Measurements from ENCODE around the gene BLCAP. TPM values are rescaled to one million over a fixed set of nuclear protein-coding genes. Genes with fewer than 3 reads are reported as not detected.
"Not testable (repeated sequence)": the region's sequence is repeated elsewhere in the genome, so short reads cannot be mapped to it uniquely, and the experiment has no call there.

Gene BLCAP
- total RNA-seq, 2 experiments from 2014 or later = 14.2 to 16.2 TPM

DNA sequence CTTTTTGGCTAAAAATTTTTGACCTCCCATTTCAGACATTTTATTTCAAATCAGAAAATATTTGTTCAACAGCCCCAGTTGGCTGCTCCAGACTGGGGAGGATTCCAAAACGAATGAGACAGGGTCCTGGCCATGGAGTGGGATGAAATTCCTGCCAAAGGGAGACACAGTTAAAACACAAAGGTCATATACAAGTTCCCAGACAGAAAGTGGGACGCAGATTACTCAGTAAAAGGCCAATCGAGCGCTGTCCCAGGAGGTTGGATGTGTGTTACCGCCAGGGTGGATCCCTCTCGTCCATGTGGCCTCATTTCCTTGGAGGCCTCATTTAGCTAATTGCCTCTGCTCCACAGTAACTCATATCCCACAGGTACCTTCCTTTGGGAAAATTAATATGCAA is 48.4 kb downstream of the BLCAP start:
- peaks cover 1% of the 10 kb centered on the region for H3K36me3 Mint-ChIP-seq (ENCODE audit: low read depth)
- intact Hi-C loops (cut with micrococcal nuclease) = no loop called here
- CTCF ChIA-PET = no interaction called here
- no peak for DNase-seq
- H3K27ac Mint-ChIP-seq = no peak overlapping the region
- H3K4me3 Mint-ChIP-seq = no peak overlapping the region
- peaks cover 3% of the 10 kb centered on the region for H3K9me3 Mint-ChIP-seq
- H3K4me1 Mint-ChIP-seq (ENCODE audit: low read depth) = no peaks in the 10 kb centered on the region
- peaks cover 15% of the 10 kb centered on the region for H3K27me3 Mint-ChIP-seq (ENCODE audit: low read depth)

DNA sequence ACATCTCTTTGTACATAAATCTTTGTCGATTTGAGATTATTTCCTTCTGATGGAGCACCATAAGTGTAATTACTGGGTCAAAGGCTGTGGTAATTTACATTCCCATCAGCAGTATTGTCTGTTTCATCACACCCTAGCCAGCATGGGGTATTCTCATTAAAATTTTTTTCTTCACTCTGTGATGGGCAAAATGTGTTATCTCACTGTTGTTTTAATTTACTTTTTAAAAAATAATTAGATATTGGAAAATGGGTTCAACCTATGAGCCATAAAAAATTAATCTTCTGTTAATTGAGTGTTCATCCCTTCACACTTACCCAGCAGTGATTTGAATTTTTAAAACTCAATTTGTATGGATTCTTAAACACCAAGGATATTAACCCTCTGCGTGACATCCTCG is 50.6 kb downstream of the BLCAP start:
- no peak for DNase-seq
- Mint-ChIP-seq H3K27ac (no peak overlapping the region), H3K27me3 (ENCODE audit: low read depth) (peaks cover 15% of the 10 kb centered on the region), H3K9me3 (peaks cover 3% of the 10 kb centered on the region), H3K4me3 (no peak overlapping the region), H3K4me1 (ENCODE audit: low read depth) (no peaks in the 10 kb centered on the region), H3K36me3 (ENCODE audit: low read depth) (peaks cover 1% of the 10 kb centered on the region)
- intact Hi-C loops (cut with micrococcal nuclease) = no loop called here
- CTCF ChIA-PET = no interaction called here

DNA sequence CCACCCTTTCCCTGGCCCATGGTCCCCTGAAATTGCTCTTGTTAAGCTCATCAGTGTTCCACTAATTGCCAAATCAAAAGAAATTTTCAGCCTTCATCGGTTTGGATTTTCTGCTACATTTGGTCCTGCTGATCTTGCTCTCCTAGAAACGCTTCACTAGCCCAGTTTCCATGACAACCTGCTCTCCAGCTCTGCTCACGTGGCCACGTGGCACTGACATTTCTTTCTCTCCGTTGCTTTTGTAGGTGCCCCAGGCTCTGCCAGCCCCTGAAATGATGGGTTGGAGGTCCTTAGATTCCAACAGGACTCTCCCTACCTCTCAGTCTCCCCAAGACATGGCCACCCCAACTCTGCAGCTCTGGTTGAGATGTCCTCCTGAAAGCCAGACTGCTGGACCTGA is 52.4 kb downstream of the BLCAP start:
- intact Hi-C loops (cut with micrococcal nuclease) = no loop called here
- Mint-ChIP-seq H3K4me1 (ENCODE audit: low read depth) (no peaks in the 10 kb centered on the region), H3K9me3 (peaks cover 3% of the 10 kb centered on the region), H3K27ac (no peak overlapping the region), H3K27me3 (ENCODE audit: low read depth) (peaks cover 11% of the 10 kb centered on the region), H3K36me3 (ENCODE audit: low read depth) (no peaks in the 10 kb centered on the region), H3K4me3 (no peak overlapping the region)
- DNase-seq = no peak
- CTCF ChIA-PET = no interaction called here

DNA sequence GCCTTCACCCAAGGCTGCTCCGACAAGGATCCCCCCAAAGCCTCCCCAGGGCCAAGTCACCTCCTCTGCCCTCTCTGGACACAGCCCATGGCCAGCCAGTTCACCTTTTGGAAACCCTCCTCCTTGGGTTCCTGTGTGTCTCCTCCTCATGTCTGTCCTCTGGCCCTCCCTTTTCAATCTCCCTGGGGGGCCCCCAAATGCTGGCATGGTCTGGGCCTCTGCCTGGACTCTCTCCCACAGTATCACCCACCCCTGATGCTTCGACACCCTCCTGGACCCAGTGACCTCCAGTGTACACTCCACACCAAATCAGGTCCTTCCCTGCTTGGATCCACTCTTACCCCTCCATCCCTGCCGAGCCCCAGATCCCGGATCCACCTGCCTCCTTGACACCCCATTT is 53.3 kb downstream of the BLCAP start:
- H3K4me3 Mint-ChIP-seq = no peak overlapping the region
- H3K36me3 Mint-ChIP-seq (ENCODE audit: low read depth) = no peaks in the 10 kb centered on the region

DNA sequence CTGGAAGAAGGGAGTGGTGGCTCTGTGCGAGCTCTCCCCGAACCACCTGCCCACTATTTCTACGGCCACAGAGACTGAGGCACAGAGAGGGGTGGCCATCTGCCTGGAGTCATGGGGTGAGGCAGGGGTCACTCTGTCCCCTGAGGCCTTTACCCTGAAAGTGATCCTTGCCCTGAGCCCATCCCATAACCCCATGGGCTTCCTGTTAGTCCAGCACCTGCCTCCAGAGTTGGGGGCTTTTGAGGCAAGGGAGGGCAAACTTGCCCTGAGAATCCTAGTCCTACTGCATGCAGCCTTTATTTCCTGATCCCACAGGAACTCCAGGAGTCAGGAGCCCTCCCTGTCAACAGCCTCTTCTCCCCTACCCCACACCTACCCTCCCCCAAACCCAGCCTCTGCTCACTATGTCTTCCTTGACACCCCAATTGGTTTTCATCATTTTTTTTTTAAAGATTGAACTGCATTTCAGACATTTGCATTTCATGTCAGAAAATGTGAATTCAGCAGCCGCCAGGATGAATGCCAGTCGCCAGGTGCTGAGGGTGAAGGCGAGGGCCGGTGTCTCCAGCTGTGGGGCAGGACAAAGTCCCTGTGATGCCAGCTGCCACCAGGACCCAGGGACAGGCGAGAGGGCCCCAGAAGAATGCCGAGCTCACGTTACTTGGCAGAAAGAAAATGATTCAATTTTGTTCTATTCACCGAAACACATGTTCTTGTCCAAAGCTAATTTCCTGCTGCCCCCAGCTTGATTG is 54.3 kb downstream of the BLCAP start:
- H3K4me1 Mint-ChIP-seq (ENCODE audit: low read depth) = no peaks in the 10 kb centered on the region

More for the DNA sequence above, 53.3 kb downstream of the BLCAP start:
- no peak for DNase-seq
- no peak overlapping the region for H3K27ac Mint-ChIP-seq
- H3K9me3 Mint-ChIP-seq = peaks cover 3% of the 10 kb centered on the region
- H3K4me1 Mint-ChIP-seq (ENCODE audit: low read depth) = no peaks in the 10 kb centered on the region
- CTCF ChIA-PET = no interaction called here
- intact Hi-C loops (cut with micrococcal nuclease) = no loop called here
- peaks cover 11% of the 10 kb centered on the region for H3K27me3 Mint-ChIP-seq (ENCODE audit: low read depth)

DNA sequence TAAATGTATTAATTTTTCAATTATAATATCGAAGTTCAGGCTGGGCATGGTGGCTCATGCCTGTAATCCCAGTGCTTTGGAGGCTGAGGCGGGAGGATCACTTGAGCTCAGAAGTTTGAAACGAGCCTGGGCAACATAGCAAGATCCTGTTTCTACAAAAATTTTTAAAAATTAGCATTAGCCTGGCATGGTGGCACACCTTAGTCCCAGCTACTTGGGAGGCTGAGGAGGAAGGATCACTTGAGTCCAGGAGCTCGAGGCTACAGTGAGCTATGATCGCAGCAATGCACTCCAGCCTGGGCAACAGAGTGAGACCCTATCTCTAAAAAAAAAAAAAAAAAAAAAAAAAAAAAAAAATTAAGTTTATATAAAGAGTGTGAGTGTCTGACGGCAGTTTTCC is 55.2 kb downstream of the BLCAP start:
- H3K9me3 Mint-ChIP-seq; H3K27me3 Mint-ChIP-seq (ENCODE audit: low read depth); intact Hi-C loops (cut with micrococcal nuclease); H3K4me3 Mint-ChIP-seq; H3K36me3 Mint-ChIP-seq (ENCODE audit: low read depth); H3K27ac Mint-ChIP-seq; H3K4me1 Mint-ChIP-seq (ENCODE audit: low read depth); DNase-seq; CTCF ChIA-PET: not testable (repeated sequence)

More for the DNA sequence above, 54.3 kb downstream of the BLCAP start:
- peaks cover 7% of the 10 kb centered on the region for H3K27me3 Mint-ChIP-seq (ENCODE audit: low read depth)
- no peak overlapping the region for H3K4me3 Mint-ChIP-seq
- H3K36me3 Mint-ChIP-seq (ENCODE audit: low read depth) = no peaks in the 10 kb centered on the region
- CTCF ChIA-PET = no interaction called here
- intact Hi-C loops (cut with micrococcal nuclease) = no loop called here
- no peak for DNase-seq
- peaks cover 3% of the 10 kb centered on the region for H3K9me3 Mint-ChIP-seq
- H3K27ac Mint-ChIP-seq = no peak overlapping the region

DNA sequence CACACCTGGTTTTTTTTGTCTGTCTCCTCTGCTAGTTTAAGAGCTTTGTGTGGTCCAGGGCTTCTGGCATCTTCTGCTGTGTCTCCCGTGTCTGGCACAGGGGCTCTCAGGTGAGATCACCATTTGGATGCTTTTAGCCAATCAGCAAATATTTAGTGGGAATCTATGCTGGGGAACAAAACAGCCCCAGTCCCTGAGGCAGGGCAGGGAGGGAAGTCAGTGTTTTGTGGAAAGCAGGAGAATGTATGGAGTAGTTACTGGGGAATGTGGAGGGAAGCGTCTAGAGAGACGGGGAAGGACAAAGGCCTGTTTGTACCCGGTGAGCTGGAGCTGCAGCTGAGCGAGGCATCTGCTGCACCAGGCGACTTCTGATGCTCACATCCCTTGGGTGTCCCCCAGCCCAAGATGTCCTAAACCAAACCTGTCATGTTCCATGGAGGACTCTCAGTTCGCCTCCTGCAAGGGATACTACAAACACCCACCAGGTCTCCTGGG is 55.9 kb downstream of the BLCAP start:
- DNase-seq = no peak
- peaks cover 9% of the 10 kb centered on the region for H3K27me3 Mint-ChIP-seq (ENCODE audit: low read depth)
- H3K4me3 Mint-ChIP-seq = no peak overlapping the region
- CTCF ChIA-PET = interaction anchor here (0.6 kb wide), 1 partner anchor 921 kb away, joined by 3 read pairs; no protein-coding TSS in a partner anchor
- H3K9me3 Mint-ChIP-seq = peaks cover 3% of the 10 kb centered on the region
- intact Hi-C loops (cut with micrococcal nuclease) = no loop called here
- H3K27ac Mint-ChIP-seq = no peak overlapping the region
- H3K4me1 Mint-ChIP-seq (ENCODE audit: low read depth) = no peaks in the 10 kb centered on the region
- no peaks in the 10 kb centered on the region for H3K36me3 Mint-ChIP-seq (ENCODE audit: low read depth)

DNA sequence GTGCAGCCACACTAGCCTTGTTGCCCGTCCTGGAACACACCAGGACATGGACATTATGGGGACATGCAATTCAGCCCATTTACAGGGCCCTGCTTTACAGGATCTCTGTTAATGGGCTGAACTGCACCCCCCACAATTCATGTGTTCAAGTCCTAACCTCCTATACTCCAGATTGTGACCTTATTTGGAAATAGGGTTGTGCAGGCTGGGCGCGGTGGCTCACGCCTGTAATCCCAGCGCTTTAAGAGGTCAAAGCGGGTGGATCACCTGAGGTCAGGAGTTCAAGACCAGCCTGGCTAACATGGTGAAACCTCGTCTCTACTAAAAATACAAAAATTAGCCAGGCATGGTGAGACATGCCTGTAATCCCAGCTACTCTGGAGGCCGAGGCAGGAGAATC is 57.5 kb downstream of the BLCAP start:
- H3K27ac Mint-ChIP-seq; H3K4me3 Mint-ChIP-seq; DNase-seq; intact Hi-C loops (cut with micrococcal nuclease); CTCF ChIA-PET; H3K36me3 Mint-ChIP-seq (ENCODE audit: low read depth); H3K27me3 Mint-ChIP-seq (ENCODE audit: low read depth); H3K4me1 Mint-ChIP-seq (ENCODE audit: low read depth); H3K9me3 Mint-ChIP-seq: not testable (repeated sequence)

DNA sequence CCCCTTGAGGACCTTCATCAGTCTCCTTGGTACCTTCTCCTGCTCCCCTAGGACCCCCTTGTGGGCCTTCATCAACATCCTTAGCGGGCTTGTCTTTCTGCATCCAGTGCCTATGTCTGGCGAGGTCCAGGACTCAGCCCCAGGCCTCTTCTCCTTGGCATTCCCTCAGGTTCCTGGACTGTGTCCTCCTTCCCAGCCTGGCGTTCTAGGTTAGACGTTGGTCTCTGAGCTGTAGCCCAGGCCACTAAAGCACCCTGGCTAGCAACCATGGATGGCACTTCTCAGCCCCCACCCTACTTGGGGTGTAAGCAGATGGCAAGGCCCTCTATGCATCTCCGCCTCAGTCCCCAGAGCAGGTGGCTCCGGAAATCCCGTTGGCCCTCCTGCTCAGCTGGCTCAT is 58.1 kb downstream of the BLCAP start:
- no peak for DNase-seq
- H3K4me1 Mint-ChIP-seq (ENCODE audit: low read depth) = no peaks in the 10 kb centered on the region
- intact Hi-C loops (cut with micrococcal nuclease) = no loop called here
- peaks cover 2% of the 10 kb centered on the region for H3K27me3 Mint-ChIP-seq (ENCODE audit: low read depth)
- no peaks in the 10 kb centered on the region for H3K36me3 Mint-ChIP-seq (ENCODE audit: low read depth)
- no peak overlapping the region for H3K27ac Mint-ChIP-seq
- no peak overlapping the region for H3K4me3 Mint-ChIP-seq
- H3K9me3 Mint-ChIP-seq = no peaks in the 10 kb centered on the region
- CTCF ChIA-PET = no interaction called here

DNA sequence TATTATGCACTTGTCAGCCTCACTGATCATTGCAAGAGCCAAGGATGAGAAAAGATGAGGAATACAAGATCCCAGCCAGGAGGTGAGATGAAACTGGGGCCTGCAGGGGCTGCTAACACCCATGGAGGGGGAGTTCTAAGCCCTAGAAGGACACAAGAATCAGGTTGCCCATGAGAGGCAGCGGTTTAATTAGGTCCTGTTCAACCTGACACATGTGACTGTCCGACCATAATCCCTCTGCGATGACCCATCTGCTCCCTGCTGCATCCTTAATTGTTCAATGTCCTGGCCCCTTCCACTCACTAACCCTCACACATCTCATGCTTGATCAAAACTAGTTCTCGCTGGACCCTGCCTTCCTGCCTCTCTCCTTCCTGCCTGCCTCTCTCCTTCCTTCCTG is 58.8 kb downstream of the BLCAP start:
- intact Hi-C loops (cut with micrococcal nuclease) = no loop called here
- H3K27me3 Mint-ChIP-seq (ENCODE audit: low read depth) = peaks cover 2% of the 10 kb centered on the region
- no peaks in the 10 kb centered on the region for H3K9me3 Mint-ChIP-seq
- H3K27ac Mint-ChIP-seq = no peak overlapping the region
- H3K36me3 Mint-ChIP-seq (ENCODE audit: low read depth) = no peaks in the 10 kb centered on the region
- H3K4me1 Mint-ChIP-seq (ENCODE audit: low read depth) = no peaks in the 10 kb centered on the region
- DNase-seq = no peak
- H3K4me3 Mint-ChIP-seq = no peak overlapping the region
- CTCF ChIA-PET = no interaction called here

Other genes starting within 250 kb of the BLCAP start
- gene MANBAL, start 238.2 kb downstream of the BLCAP start, total RNA-seq = 10 to 100 TPM in 1 of 2 experiments, 1 to 10 TPM in 1; 9.4 to 10.4 TPM
- 1 to 10 TPM; 2.0 to 2.8 TPM for gene SRC, start 181.7 kb downstream of the BLCAP start, total RNA-seq
- gene NNAT, start 6.6 kb downstream of the BLCAP start, total RNA-seq = under 1 TPM; 0.50 to 0.91 TPM
- gene CTNNBL1, start 166.2 kb upstream of the BLCAP start, total RNA-seq = 10 to 100 TPM; 66.4 to 75.4 TPM